SK-N-SH treated with all-trans-retinoic acid at 6 μM for 48 hours (cell line): ENCODE results near the gene VGLL2.

Experiments
- ARNTL ChIP-seq: fragments of 450-650 bp; formaldehyde crosslinking; IDR thresholded peaks from 2 replicates; pipeline ENCODE4 v1.5.0; 2020; ENCODE audit warnings: low read depth, mild to moderate bottlenecking, moderate library complexity, borderline replicate concordance
- CREB5 ChIP-seq: fragments of 250-450 bp; sonication (Bioruptor Pico); IDR thresholded peaks from 2 replicates; pipeline ENCODE4 v1.5.1; 2020; ENCODE audit warnings: low read depth, mild to moderate bottlenecking, moderate library complexity
- CSDC2 ChIP-seq: fragments of 250-450 bp; sonication (Bioruptor Pico); IDR thresholded peaks from 2 replicates; pipeline ENCODE4 v1.5.0; 2020; ENCODE audit warnings: mild to moderate bottlenecking, moderate library complexity
- ISL1 ChIP-seq: fragments of 250-450 bp; sonication (Bioruptor Pico); IDR thresholded peaks from 2 replicates; pipeline ENCODE4 v2.1.2; 2022; ENCODE audit warnings: mild to moderate bottlenecking, moderate library complexity
- PATZ1 ChIP-seq: fragments of 250-450 bp; sonication (Bioruptor Pico); IDR thresholded peaks from 2 replicates; pipeline ENCODE4 v1.8.0; 2020; ENCODE audit warnings: mild to moderate bottlenecking, moderate library complexity, borderline replicate concordance
- RARB ChIP-seq: fragments of 250-450 bp; sonication (Bioruptor Pico); IDR thresholded peaks from 2 replicates; pipeline ENCODE4 v1.8.0; 2021; ENCODE audit warnings: mild to moderate bottlenecking, moderate library complexity
- TSHZ2 ChIP-seq: fragments of 250-450 bp; sonication (Bioruptor Pico); IDR thresholded peaks from 2 replicates; pipeline ENCODE4 v1.5.0; 2020; ENCODE audit warnings: mild to moderate bottlenecking, moderate library complexity
- ZFP30 ChIP-seq: fragments of 450-650 bp; formaldehyde crosslinking; IDR thresholded peaks from 2 replicates; pipeline ENCODE4 v1.5.0; 2022; ENCODE audit warnings: mild to moderate bottlenecking, moderate library complexity
- ZNF565 ChIP-seq: fragments of 450-650 bp; formaldehyde crosslinking; conservative IDR thresholded peaks from 2 replicates; pipeline ENCODE4 v1.5.0; 2020; ENCODE audit warnings: low read depth, mild to moderate bottlenecking, moderate library complexity
- ZNF8 ChIP-seq: fragments of 450-650 bp; formaldehyde crosslinking; IDR thresholded peaks from 2 replicates; pipeline ENCODE4 v1.5.0; 2020; ENCODE audit warnings: mild to moderate bottlenecking, moderate library complexity

- TF ChIP-seq CSDC2 (no peak), PATZ1 (CRISPR knock-in tag) (no peak), ZFP30 (CRISPR knock-in tag) (no peak), ZNF565 (CRISPR knock-in tag) (no peak), TSHZ2 (CRISPR knock-in tag) (no peak), RARB (no peak), ARNTL (no peak), CREB5 (no peak), ZNF8 (no peak), ISL1 (CRISPR knock-in tag) (no peak)
Observed at GRCh38 chr6:117232196-117232595, 33.2 kb upstream of the VGLL2 start.
